Measurements from ENCODE around the gene UBXN1. TPM values are rescaled to one million over a fixed set of nuclear protein-coding genes. Genes with fewer than 3 reads are reported as not detected.

UBXN1 gene
- total and polyA plus RNA-seq, 2 donors (not counting 1 experiment from before 2014, with no cell fraction given) = 180 to 193 TPM

GRCh38 chr11:62669420-62670161 lies 9.3 kb downstream of the UBXN1 start:
- ATAC-seq (ENCODE audit: low read depth) (no peak), DNase-seq (no peak)
- 82% methylated on average over 4 of the region's 4 CpGs for WGBS (ENCODE audit: insufficient coverage)
- peak overlapping the region; percentile 12 for H3K27ac Mint-ChIP-seq
- Histone ChIP-seq H3K27me3 (replicated peaks in 1 of 4; ENCODE audit: control extremely low read depth in 1 of 4, control insufficient read depth in 3 of 4, insufficient read depth in 4 of 4, low read length in 3 of 4) (no peaks in the 10 kb centered on the region), H2AFZ (ENCODE audit: insufficient read depth, low read depth, low read length, poor library complexity, severe bottlenecking) (no peak overlapping the region), H3K4me1 (ENCODE audit: control insufficient read depth in 2 of 2, insufficient read depth in 2 of 2, low read length in 2 of 2) (peaks cover 29 to 46% of the 10 kb centered on the region in 2 donors), H3K36me3 (replicated peaks in 1 of 2; ENCODE audit: control extremely low read depth in 1 of 2, control insufficient read depth in 1 of 2, extremely low read depth in 1 of 2, insufficient read depth in 2 of 2, low read length in 1 of 2) (peaks cover 3 to 19% of the 10 kb centered on the region in 2 experiments), H3K9me3 (ENCODE audit: control extremely low read depth in 1 of 3, control insufficient read depth in 2 of 3, insufficient read depth in 1 of 3, low read length in 2 of 3) (no peaks in the 10 kb centered on the region), H3K4me2 (replicated peaks; ENCODE audit: low read depth, low read length, poor library complexity, severe bottlenecking) (no peak overlapping the region), H3K4me3 (ENCODE audit: control extremely low read depth in 1 of 5, extremely low read depth in 1 of 5, insufficient read depth in 1 of 5, low read depth in 2 of 5, low read length in 4 of 5) (no peak overlapping the region), H4K20me1 (ENCODE audit: control insufficient read depth, insufficient read depth, low read length, poor library complexity, severe bottlenecking) (peaks cover 10% of the 10 kb centered on the region), H3K79me2 (ENCODE audit: control insufficient read depth, insufficient read depth, low read length) (peaks cover 78% of the 10 kb centered on the region), H3K9ac (ENCODE audit: low read length) (no peak overlapping the region), H3K27ac (ENCODE audit: low read length in 2 of 2) (peak overlapping the region in 1 of 2 donors; percentile 16)
- H3K4me3 Mint-ChIP-seq = peak overlapping the region; percentile 33
- no peaks in the 10 kb centered on the region for H3K9me3 Mint-ChIP-seq (ENCODE audit: insufficient read depth)
- POLR2A ChIA-PET = interaction anchor here (0.6 to 2.8 kb wide), 4 partner anchors 10 to 78 kb away, joined by 3 to 13 read pairs (median 4); partner anchors contain the start of gene TUT1
- intact Hi-C loops (cut with micrococcal nuclease) = loop anchor here (2.0 kb wide), 3 partner anchors 17 to 211 kb away; partner anchors contain the start of genes HNRNPUL2, INTS5 and SLC3A2
- H3K27me3 Mint-ChIP-seq = no peaks in the 10 kb centered on the region
- TF ChIP-seq EZH2 (IDR thresholded peaks at IDR 0.05; ENCODE audit: borderline replicate concordance, insufficient read depth, low read depth, low read length, poor library complexity, severe bottlenecking) (no peak), CTCF (IDR thresholded peaks at IDR 0.05) (no peak)
- H3K4me1 Mint-ChIP-seq = peaks cover 59% of the 10 kb centered on the region
- CTCF ChIA-PET = interaction anchor here (0.6 to 2.5 kb wide), 6 partner anchors 11 to 212 kb away, joined by 3 to 13 read pairs (median 4); partner anchors contain the start of gene INTS5

GRCh38 chr11:62667460-62667859 lies 11.4 kb downstream of the UBXN1 start:
- Mint-ChIP-seq H3K4me1 (peaks cover 63% of the 10 kb centered on the region), H3K9me3 (ENCODE audit: insufficient read depth) (no peaks in the 10 kb centered on the region), H3K27me3 (no peaks in the 10 kb centered on the region), H3K4me3 (peak overlapping the region; percentile 97), H3K27ac (peak overlapping the region; percentile 56)
- intact Hi-C loops (cut with micrococcal nuclease) = no loop called here
- Histone ChIP-seq H2AFZ (ENCODE audit: insufficient read depth, low read depth, low read length, poor library complexity, severe bottlenecking) (no peak overlapping the region), H3K79me2 (ENCODE audit: control insufficient read depth, insufficient read depth, low read length) (peaks cover 73% of the 10 kb centered on the region), H3K9me3 (ENCODE audit: control extremely low read depth in 1 of 3, control insufficient read depth in 2 of 3, insufficient read depth in 1 of 3, low read length in 2 of 3) (no peaks in the 10 kb centered on the region), H3K4me1 (ENCODE audit: control insufficient read depth in 2 of 2, insufficient read depth in 2 of 2, low read length in 2 of 2) (peaks cover 24 to 46% of the 10 kb centered on the region in 2 donors), H3K27ac (ENCODE audit: low read length in 2 of 2) (no peak overlapping the region), H4K20me1 (ENCODE audit: control insufficient read depth, insufficient read depth, low read length, poor library complexity, severe bottlenecking) (peaks cover 10% of the 10 kb centered on the region), H3K4me2 (replicated peaks; ENCODE audit: low read depth, low read length, poor library complexity, severe bottlenecking) (no peak overlapping the region), H3K9ac (ENCODE audit: low read length) (no peak overlapping the region), H3K36me3 (replicated peaks in 1 of 2; ENCODE audit: control extremely low read depth in 1 of 2, control insufficient read depth in 1 of 2, extremely low read depth in 1 of 2, insufficient read depth in 2 of 2, low read length in 1 of 2) (peaks cover 4 to 16% of the 10 kb centered on the region in 2 experiments), H3K27me3 (replicated peaks in 1 of 4; ENCODE audit: control extremely low read depth in 1 of 4, control insufficient read depth in 3 of 4, insufficient read depth in 4 of 4, low read length in 3 of 4) (no peaks in the 10 kb centered on the region), H3K4me3 (ENCODE audit: control extremely low read depth in 1 of 5, extremely low read depth in 1 of 5, insufficient read depth in 1 of 5, low read depth in 2 of 5, low read length in 4 of 5) (no peak overlapping the region)
- TF ChIP-seq EZH2 (IDR thresholded peaks at IDR 0.05; ENCODE audit: borderline replicate concordance, insufficient read depth, low read depth, low read length, poor library complexity, severe bottlenecking) (no peak), CTCF (IDR thresholded peaks at IDR 0.05) (no peak)
- no CpG with 5 or more reads among the region's 2 CpGs for WGBS (ENCODE audit: insufficient coverage)
- no peak for DNase-seq
- ChIA-PET POLR2A (interaction anchor here (0.6 to 1.4 kb wide), 9 partner anchors 9 to 699 kb away, joined by 3 to 6 read pairs (median 4); partner anchors contain the start of genes GANAB, MTA2, TAF6L and UBXN1), CTCF (interaction anchor here (0.6 to 1.4 kb wide), 3 partner anchors 12 to 76 kb away, joined by 3 to 7 read pairs (median 4); partner anchors contain the start of gene TUT1)
- no peak for ATAC-seq (ENCODE audit: low read depth)

All from B cell (primary cell).